Measurements from ENCODE around the gene TMEM53. TPM values are rescaled to one million over a fixed set of nuclear protein-coding genes. Genes with fewer than 3 reads are reported as not detected.

The TMEM53 gene
- 9.3 and 12.0 TPM in 2 replicates for total RNA-seq (2014; rRNA removed)
- percentile 49 among the genes with signal in this experiment for Bru-seq, nascent RNA
- BruChase-seq, experiment 1, labeled RNA remaining after a 6-hour chase, result percentile 41 among the genes with signal in this experiment
- BruChase-seq, experiment 2, labeled RNA remaining after a 2-hour chase, result percentile 46 among the genes with signal in this experiment
- long read RNA-seq, transcript TMEM53-204 (4 exons, 1,579 nt), result minor isoform, 6 of 32 reads
- long read RNA-seq, transcript TMEM53-202 (3 exons, 2,310 nt), result major isoform, 9 of 32 reads
- long read RNA-seq, partial matches to known transcripts, result 2 of 32 reads
- long read RNA-seq, other reads (novel, unspliced or antisense), result 8 of 32 reads

DNA sequence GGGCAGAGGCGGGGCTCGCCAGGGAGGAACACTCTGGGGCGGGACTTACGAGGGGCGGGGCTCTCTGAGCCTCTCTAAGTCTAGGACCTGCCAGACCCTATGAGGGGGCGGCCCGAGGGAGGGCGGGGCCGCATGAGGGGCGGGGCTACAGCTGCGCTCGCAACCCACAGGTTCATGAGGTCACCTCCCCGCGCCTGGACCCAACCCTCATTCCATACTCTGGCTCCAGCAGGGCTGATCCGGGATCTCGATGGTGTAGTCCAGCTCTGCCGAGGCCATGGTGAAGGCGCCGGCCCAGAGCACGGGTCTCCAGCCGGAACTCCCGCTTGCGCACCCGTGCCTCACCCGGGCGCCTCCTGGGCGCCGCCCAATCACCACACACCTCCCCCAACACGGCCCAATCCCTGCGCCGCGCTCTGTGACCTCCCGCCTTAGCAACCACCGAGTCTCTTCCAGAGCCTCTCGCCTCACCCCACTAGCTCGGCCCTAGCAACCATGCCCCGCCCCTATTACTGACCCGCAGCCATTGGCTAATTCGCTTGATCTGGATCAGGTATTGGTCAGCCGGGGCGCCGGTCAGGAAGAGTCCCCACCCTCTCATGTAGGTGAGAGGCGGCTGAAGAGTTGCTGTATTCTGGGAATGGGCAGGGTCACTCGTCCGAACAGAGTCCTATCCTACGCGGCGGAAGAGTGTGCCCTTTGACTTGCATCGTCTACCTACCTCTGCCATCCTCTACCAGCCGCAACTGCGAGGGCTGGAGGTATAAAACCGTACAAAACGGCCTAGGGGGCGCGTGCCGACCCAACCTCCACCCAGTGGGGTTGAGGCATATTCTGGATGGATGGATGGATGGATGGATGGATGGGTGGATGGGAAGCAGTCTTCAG lies at the start of gene TMEM53, which contains the start of gene ARMH1:
Gene TMEM53, minus strand, starts transcription at position 369 of the 888 bp plus-strand sequence. Its CDS starts 90 bp downstream, at position 279.
Gene ARMH1, plus strand, starts transcription at position 602 of the 888 bp plus-strand sequence. CDS start 14,984 bp downstream, outside the sequence.
- TF ChIP-seq, protein P1, sequence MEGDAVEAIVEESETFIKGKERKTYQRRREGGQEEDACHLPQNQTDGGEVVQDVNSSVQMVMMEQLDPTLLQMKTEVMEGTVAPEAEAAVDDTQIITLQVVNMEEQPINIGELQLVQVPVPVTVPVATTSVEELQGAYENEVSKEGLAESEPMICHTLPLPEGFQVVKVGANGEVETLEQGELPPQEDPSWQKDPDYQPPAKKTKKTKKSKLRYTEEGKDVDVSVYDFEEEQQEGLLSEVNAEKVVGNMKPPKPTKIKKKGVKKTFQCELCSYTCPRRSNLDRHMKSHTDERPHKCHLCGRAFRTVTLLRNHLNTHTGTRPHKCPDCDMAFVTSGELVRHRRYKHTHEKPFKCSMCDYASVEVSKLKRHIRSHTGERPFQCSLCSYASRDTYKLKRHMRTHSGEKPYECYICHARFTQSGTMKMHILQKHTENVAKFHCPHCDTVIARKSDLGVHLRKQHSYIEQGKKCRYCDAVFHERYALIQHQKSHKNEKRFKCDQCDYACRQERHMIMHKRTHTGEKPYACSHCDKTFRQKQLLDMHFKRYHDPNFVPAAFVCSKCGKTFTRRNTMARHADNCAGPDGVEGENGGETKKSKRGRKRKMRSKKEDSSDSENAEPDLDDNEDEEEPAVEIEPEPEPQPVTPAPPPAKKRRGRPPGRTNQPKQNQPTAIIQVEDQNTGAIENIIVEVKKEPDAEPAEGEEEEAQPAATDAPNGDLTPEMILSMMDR (conservative IDR thresholded peaks at IDR 0.05; ENCODE audit: low read depth, low read length), result 0 out of 2 replicates have a peak, but pooled peaks have one; percentile 20
- no peak for TF ChIP-seq EZH2 (IDR thresholded peaks at IDR 0.05; ENCODE audit: low read length, unreplicated experiment)
- peak within 1 kb of the TSS; percentile 96 for H3K4me2 ChIP-seq (ENCODE audit: low read length)
- peak within 1 kb of the TSS; percentile 89 for H2AFZ ChIP-seq (ENCODE audit: low read length)
- ATAC-seq, result peak; percentile 91
- H3K36me3 ChIP-seq (ENCODE audit: low read depth, low read length), result no peaks in the 10 kb centered on the region
- H3K9me2 ChIP-seq (replicated peaks; ENCODE audit: low read length), result no peaks in the 10 kb centered on the region
- H3K27ac ChIP-seq (ENCODE audit: low read length), result peak within 1 kb of the TSS; percentile 78
- intact Hi-C loops (cut with micrococcal nuclease), result loop anchor here (5.0 kb wide), 1 partner anchor 33 kb away; no protein-coding TSS in a partner anchor
- CTCF ChIA-PET, result interaction anchor here (0.6 kb wide), 1 partner anchor 11 kb away, joined by 3 read pairs; no protein-coding TSS in a partner anchor
- no peaks in the 10 kb centered on the region for H4K20me1 ChIP-seq (ENCODE audit: low read length)
- peaks cover 42% of the 10 kb centered on the region for H3K4me1 ChIP-seq (ENCODE audit: insufficient read depth, low read length)
- H3K9me3 ChIP-seq (ENCODE audit: low read length), result no peaks in the 10 kb centered on the region
- H3K27me3 ChIP-seq (ENCODE audit: low read length), result no peaks in the 10 kb centered on the region
- H3K79me2 ChIP-seq (ENCODE audit: low read length), result no peaks in the 10 kb centered on the region
- DNase-seq, result peak; percentile 99
- H3F3A ChIP-seq (ENCODE audit: low read length, unreplicated experiment), result peaks cover 3% of the 10 kb centered on the region
- H3K9ac ChIP-seq (ENCODE audit: low read length), result peak within 1 kb of the TSS; percentile 78
- H3K4me3 ChIP-seq (ENCODE audit: low read length), result peak within 1 kb of the TSS; percentile 79
- no TSS peak for BruUV-seq (replicated peaks)
- POLR2A ChIA-PET (ENCODE audit: unreplicated experiment), result interaction anchor here (0.6 kb wide), 1 partner anchor 48 kb away, joined by 3 read pairs; no protein-coding TSS in a partner anchor

DNA sequence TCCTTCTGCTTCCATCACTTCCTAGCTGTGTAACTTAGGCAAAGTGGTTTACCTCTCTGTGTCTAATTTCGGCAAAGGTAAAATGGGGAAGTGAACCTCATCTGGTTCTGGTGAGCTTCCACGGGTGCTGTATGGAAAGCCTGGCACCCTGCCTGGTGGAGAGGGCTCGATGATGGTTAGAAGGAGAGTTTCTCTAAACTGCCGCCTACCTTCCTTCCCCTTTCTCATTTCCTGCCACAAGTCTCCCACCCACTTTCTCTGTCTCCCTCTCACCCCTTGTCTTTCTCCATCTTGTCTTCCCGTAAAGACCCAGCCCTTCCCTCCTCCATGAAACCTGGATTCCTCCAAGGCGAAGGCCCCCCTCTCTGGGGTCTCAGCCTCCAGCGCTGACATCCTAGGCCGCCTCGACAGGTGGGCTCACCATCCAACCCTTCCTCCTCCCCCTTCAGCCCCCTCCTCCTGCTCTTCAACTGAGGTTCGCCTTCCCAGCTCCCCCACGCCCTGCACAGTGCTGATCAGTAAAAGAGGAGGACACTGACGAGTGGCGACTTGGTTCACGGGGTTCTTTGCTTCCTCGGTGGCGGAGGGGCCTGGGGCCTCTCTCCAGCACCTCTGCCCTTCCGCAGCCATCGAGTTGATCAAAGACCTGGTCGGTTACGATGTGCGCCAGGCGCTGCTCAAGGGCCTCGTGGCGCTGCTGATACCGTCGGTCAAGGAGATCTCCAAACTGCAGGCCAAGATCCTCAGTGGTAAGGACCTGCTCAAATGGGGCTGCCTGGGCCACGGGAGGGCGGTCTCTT lies 49.4 kb upstream of the TMEM53 start:
- Histone ChIP-seq H3K4me2 (ENCODE audit: low read length) (no peak overlapping the region), H3K79me2 (ENCODE audit: low read length) (no peaks in the 10 kb centered on the region), H3K9me2 (replicated peaks; ENCODE audit: low read length) (no peaks in the 10 kb centered on the region), H3K9me3 (ENCODE audit: low read length) (no peaks in the 10 kb centered on the region), H3F3A (ENCODE audit: low read length, unreplicated experiment) (peaks cover 3% of the 10 kb centered on the region), H3K9ac (ENCODE audit: low read length) (no peak overlapping the region), H4K20me1 (ENCODE audit: low read length) (no peaks in the 10 kb centered on the region), H3K36me3 (ENCODE audit: low read depth, low read length) (no peaks in the 10 kb centered on the region), H2AFZ (ENCODE audit: low read length) (no peak overlapping the region), H3K27me3 (ENCODE audit: low read length) (no peaks in the 10 kb centered on the region), H3K4me3 (ENCODE audit: low read length) (no peak overlapping the region), H3K4me1 (ENCODE audit: insufficient read depth, low read length) (peaks cover 6% of the 10 kb centered on the region), H3K27ac (ENCODE audit: low read length) (no peak overlapping the region)
- TF ChIP-seq EZH2 (IDR thresholded peaks at IDR 0.05; ENCODE audit: low read length, unreplicated experiment) (no peak), EZH2phosphoT487 (IDR thresholded peaks at IDR 0.05; ENCODE audit: borderline replicate concordance, low read length) (no peak)
- TF ChIP-seq, protein P1 (conservative IDR thresholded peaks at IDR 0.05; ENCODE audit: low read depth, low read length), result no peak
- DNase-seq (no peak), ATAC-seq (no peak)
- intact Hi-C loops (cut with micrococcal nuclease), result no loop called here
- ChIA-PET POLR2A (ENCODE audit: unreplicated experiment) (no interaction called here), CTCF (no interaction called here)
- BruUV-seq (replicated peaks), result no TSS peak
